Inflammatory macrophage (primary cell): ENCODE results near the gene HDX.
"Not testable (repeated sequence)": the region's sequence is repeated elsewhere in the genome, so short reads cannot be mapped to it uniquely, and the experiment has no call there.

Experiments used
- DNase-seq, 2 donors: peaks; one replicate each; pipeline ENCODE4 v3.0.0-alpha.2; 2020 to 2022

HDX gene

DNA sequence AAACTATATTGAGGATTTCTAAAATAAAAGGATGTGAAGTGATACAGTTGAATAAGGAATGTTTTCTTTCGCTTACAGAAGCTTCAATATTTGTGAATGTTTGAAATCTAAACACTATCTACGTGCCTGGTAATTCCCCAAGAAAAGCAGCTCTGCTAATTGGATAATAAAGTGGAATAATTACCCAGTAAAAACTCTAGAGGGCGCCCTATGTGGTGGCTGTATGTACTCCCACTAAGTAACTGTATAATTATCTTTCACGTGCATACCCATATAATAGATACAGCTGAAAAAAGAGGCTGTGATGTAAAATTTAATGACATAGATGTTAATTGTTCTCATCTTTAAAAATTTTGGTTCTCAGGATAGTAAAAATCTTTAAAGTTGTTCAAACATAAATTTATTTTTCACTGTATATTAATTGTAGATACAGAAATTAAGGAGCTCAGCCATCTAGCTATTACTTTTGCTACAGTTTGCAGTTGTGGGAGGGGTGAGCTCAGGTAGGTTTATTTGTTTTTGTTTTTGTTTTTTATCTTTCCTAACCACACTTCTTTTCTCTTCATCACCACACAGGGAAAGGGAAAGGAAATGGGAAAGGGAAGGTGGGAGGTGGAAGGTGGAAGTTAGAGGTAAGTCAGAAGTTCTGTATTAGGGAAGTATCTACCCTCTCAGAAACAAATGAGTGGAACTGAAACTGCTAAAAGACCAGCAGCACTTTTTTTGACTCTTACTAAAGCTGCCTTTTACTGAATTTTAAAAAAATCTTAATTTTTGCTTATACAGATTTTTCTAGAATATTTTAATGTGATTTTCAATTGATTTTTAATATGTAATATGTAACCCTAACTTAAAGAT is 162.5 kb downstream of the HDX start:
- peak; percentile 39 to 40 for DNase-seq

DNA sequence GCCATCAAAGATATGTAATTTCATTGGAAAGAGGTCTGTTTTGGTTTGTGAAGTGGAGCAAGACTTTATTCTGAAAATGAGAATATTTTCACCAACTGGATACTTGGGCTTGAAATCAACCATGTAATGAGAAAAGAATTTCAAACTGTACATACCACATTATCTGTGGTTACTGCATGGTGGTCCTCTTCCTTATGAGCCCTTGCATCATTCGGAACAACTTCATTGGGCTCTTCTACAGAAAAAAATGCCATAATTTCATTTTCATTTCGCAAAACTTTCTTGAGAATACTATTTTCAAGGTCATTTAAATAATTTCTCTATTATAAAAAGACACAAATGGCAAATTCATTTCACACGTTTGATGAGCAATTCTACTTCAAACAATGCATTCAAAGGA is 165.6 kb downstream of the HDX start:
- DNase-seq, result no peak

DNA sequence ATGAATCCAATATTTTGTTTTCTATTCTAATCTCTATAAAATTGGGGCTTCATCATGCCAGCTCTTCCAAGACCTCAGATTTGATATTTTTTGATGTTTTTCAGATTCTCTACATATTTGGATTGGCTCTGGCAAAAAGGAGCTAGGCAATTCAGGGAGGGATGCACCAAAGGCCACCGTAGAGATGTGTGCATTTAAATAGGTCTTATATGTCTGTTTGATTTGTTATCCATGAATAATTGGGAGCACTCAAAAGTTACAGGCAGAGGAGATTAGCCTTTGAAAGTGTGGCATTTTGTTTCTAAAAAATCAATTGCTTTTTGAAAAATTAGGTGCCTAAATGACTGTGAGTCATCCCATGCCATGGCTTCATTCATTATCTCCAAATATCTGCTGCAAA is 167.1 kb downstream of the HDX start:
- DNase-seq, result no peak

DNA sequence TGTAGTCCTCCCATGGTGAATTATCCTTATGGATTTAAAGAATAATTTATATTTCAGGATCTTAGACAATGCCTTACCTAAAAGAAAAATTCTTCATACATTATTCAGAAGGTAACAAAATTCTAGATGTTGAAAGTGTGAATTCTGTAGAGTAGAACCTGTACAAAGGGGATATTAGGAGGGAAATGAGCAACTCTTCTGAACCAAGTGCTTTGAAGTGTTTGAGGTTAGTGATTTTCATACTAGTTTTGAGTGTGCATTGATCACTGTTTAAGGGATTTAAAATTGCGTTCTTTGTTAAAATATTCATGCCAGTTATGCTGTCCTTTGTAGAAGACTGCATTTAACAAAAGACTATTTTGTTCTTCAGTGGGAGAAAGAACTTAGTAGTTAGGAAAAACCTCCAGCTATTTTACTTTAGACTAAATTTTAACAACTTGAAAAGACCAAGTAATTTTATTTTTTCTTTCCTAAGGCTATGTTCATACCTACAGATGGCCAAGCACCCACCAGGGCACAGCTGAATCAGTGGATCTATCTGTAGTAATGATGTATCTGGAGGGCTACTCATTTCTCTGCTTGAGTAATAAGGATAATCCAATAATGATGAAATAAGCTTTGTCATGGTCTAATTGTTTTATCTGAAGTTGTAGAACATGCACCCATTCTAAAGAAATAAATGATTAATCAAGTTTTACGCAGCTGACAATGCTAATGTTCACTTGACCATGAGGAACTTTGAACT is 180.0 kb downstream of the HDX start:
- DNase-seq, result no peak

DNA sequence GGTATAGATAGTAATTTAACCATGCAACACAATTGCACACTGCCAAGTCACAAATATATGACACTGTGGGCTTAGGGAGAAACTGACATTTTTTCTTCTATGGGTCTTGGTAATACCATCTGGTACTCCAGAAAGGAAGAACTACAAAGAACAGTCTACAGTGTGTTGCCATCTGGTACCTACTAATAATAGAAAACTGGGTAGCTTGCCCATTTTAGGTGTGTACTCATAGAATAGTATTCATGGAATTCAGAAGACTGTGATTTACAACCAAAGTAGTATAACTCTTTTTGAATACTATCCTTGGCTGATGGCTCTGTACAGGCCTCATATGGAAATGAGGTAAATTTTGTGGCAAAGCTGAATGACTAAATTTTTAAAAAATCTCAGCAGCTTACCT is 181.6 kb downstream of the HDX start:
- no peak for DNase-seq

DNA sequence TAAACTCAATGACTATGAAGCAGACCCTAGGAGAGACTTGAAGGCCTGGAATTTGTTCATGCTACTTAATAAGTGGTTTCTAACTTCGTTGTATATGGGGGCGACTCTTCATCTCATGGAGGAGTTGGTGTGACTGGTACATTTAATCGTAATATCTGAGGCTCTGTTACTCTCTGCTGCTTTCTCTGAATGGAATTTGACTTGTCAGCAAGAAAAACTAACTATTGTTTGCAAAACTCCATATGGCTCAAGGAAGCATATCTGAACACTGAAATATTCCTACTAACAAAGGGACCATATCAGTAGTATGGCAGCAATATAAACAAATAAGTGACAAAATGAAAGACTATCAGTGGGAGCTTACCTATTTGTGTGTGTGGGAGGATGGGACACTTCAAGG is 182.2 kb downstream of the HDX start:
- DNase-seq, result no peak

DNA sequence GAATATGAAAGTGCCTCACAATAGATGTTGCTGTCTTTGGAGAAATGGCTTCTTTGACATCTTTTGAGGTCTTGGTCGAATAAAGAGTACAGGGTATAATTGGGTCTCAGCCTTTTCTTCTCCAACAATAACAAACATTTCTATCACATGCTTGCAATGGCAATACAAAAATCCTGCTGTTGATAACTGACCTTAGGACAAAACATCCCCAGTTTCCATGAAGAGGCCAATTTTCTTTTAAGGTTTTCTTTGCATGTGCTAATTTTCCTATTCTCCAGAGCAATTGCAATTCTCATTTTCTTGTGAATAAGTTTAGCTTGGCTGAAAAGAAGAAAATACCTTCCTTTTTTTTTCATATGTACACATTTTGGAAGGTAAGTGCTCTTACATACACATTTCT is 183.6 kb downstream of the HDX start:
- DNase-seq, result no peak

DNA sequence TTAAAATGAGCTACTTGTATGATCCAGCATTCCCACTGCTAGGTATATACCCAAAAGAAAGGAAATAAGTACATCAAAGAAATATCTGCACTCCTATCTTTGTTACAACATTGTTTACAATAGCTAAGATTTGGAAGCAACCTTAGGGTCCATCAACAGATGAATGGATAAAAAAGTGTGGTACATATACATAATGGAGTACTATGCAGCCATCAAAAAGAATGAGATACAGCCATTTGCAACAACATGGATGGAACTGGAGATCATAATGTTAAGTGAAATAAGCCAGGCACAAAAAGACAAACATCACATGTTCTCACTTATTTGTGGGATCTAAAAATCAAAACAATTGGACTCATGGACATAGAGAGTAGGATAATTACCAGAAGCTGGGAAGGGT is 186.3 kb downstream of the HDX start:
- DNase-seq, result not testable (repeated sequence)
